ENCODE results near the gene ATP1B1.

The ATP1B1 gene

GRCh38 chr1:169143346-169143745, 36.9 kb downstream of the ATP1B1 start:
- no peak overlapping the region for H3K4me3 ChIP-seq (ENCODE audit: control insufficient read depth, low read depth, low read length)
- no peak for TF ChIP-seq CTCF (IDR thresholded peaks at IDR 0.05; ENCODE audit: control insufficient read depth, insufficient read depth, low read depth, low read length, missing control alignments)
- DNase-seq (ENCODE audit: low read depth) = no peak

- no peak for TF ChIP-seq CTCF (IDR thresholded peaks at IDR 0.05; ENCODE audit: control insufficient read depth, insufficient read depth, low read depth, low read length, missing control alignments)
- H3K4me3 ChIP-seq (ENCODE audit: control insufficient read depth, low read depth, low read length) = no peak overlapping the region
- DNase-seq (ENCODE audit: low read depth) = no peak
Measured at GRCh38 chr1:169143984-169144383, 37.5 kb downstream of the ATP1B1 start.

GRCh38 chr1:169144941-169145626, 38.6 kb downstream of the ATP1B1 start:
- no peak for DNase-seq (ENCODE audit: low read depth)

GRCh38 chr1:169146576-169147214, 40.2 kb downstream of the ATP1B1 start:
- no peak overlapping the region for H3K4me3 ChIP-seq (ENCODE audit: control insufficient read depth, low read depth, low read length)
- no peak for TF ChIP-seq CTCF (IDR thresholded peaks at IDR 0.05; ENCODE audit: control insufficient read depth, insufficient read depth, low read depth, low read length, missing control alignments)
- no peak for DNase-seq (ENCODE audit: low read depth)

More at GRCh38 chr1:169144941-169145626, 38.6 kb downstream of the ATP1B1 start:
- no peak for TF ChIP-seq CTCF (IDR thresholded peaks at IDR 0.05; ENCODE audit: control insufficient read depth, insufficient read depth, low read depth, low read length, missing control alignments)
- H3K4me3 ChIP-seq (ENCODE audit: control insufficient read depth, low read depth, low read length) = no peak overlapping the region

GRCh38 chr1:169148472-169149252, 42.2 kb downstream of the ATP1B1 start:
- TF ChIP-seq CTCF (IDR thresholded peaks at IDR 0.05; ENCODE audit: control insufficient read depth, insufficient read depth, low read depth, low read length, missing control alignments) = no peak
- DNase-seq (ENCODE audit: low read depth) = no peak
- H3K4me3 ChIP-seq (ENCODE audit: control insufficient read depth, low read depth, low read length) = no peak overlapping the region

- H3K4me3 ChIP-seq (ENCODE audit: control insufficient read depth, low read depth, low read length) = no peak overlapping the region
- DNase-seq (ENCODE audit: low read depth) = no peak
- TF ChIP-seq CTCF (IDR thresholded peaks at IDR 0.05; ENCODE audit: control insufficient read depth, insufficient read depth, low read depth, low read length, missing control alignments) = no peak
Measured at GRCh38 chr1:169149555-169150286, 43.2 kb downstream of the ATP1B1 start.

Data from AG09309 (cell line).